HL-60/S4 treated with phorbol 12-myristate 13-acetate at 8.2 ng/mL for 4 days and 3 days (cell line): Measurements from ENCODE around the gene CUZD1.

Experiments
- in situ Hi-C: fragments of 300-500 bp; cut with MboI; formaldehyde crosslinking; loops from 2 replicates; pipeline ENCODE4 v1.15.0; 2022; ENCODE audit warnings: low sequenced_read_pairs

The CUZD1 gene

GRCh38 chr10:122821808-122822207 lies 23.8 kb downstream of the CUZD1 start:
- in situ Hi-C loops: no loop called here

GRCh38 chr10:122815458-122815857 lies 30.2 kb downstream of the CUZD1 start:
- in situ Hi-C loops: no loop called here

GRCh38 chr10:122814493-122814892 lies 31.2 kb downstream of the CUZD1 start:
- in situ Hi-C loops: no loop called here

DNA sequence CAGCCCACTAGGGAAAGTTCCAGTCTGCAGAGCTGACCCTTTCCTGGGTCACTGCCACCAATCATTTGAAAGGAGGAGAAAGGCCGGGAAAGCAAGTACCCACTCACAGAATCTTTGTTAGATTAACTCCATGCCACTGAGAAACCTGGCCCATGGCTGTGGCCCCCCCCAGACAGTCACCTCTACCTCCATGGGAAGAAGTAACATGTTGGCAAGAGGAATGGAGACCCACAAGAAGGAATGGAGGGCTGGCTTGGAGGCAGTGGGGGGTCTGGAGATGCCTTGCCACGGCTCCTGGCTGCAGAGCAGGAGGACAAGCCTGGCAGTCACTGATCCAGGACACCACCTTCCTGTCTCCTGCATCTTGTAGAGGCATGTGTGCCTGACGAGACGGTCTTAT lies 32.9 kb downstream of the CUZD1 start:
- in situ Hi-C loops: no loop called here

DNA sequence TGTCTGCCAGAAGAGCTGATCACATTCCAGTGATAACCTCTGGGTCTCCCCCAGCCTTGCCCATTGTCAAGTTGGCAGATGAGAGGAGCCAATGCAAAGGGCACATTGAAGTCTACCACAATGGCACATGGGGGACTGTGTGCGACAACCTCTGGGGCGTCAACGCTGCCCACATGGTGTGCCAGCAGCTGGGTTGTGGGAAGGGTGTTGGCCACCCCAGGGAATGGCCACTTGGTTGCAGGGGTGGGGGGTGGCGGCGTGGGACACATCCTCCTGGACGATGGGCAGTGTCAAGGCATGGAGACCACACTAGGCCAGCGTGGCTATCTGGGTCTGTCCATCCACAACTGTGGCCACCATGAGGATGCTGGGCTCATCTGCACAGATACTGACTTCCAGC lies 43.4 kb downstream of the CUZD1 start:
- in situ Hi-C loops: no loop called here

- in situ Hi-C loops: no loop called here
Measured at GRCh38 chr10:122798704-122799231, 46.9 kb downstream of the CUZD1 start.

DNA sequence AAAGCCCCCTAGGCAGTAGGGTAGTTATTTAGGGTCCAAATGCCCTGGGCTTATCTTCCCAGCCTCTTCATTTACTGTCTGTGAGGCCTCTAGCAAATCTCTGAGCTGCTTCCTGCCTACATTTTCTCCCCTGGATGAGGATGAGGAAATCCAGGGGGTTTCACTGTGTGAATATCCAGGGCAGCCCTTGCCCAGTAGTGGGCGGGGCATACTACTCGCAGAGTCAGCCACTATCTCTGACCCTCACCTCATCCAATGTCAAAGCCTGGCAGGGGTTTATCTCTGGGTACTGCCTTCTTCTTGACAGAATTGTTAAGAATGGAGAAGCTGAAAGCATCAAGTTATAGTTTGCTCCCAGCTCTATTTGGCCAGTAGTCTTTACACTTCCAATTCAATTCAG lies 48.9 kb downstream of the CUZD1 start:
- in situ Hi-C loops: no loop called here

GRCh38 chr10:122795924-122796323 lies 49.7 kb downstream of the CUZD1 start:
- in situ Hi-C loops: no loop called here

DNA sequence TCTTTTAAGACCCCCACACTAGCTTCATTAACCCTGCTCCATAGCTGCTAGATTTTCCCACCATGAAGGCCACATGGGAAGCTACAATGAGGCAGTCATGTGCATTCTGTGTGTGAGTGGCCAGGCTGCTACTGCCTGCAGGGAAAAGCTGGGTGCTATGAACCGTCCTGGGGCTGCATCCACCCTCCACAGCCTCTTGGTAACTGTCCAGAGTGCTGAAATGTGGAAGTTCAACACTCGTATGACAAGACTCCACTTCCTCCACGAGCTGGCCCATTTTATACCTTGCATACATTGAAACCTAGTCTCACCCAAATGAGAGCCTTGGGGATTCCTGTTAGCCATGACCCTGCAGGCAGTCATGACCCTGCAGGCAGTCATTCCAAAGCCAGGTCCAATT lies 59.4 kb downstream of the CUZD1 start:
- in situ Hi-C loops: no loop called here

GRCh38 chr10:122782911-122783310 lies 62.7 kb downstream of the CUZD1 start:
- in situ Hi-C loops: no loop called here
